Measurements from ENCODE around the gene ABCG4. TPM values are rescaled to one million over a fixed set of nuclear protein-coding genes. Genes with fewer than 3 reads are reported as not detected.
"Not testable (repeated sequence)": the region's sequence is repeated elsewhere in the genome, so short reads cannot be mapped to it uniquely, and the experiment has no call there.

Gene ABCG4
- total RNA-seq, 2 donors from 2014 or later = not detected

DNA sequence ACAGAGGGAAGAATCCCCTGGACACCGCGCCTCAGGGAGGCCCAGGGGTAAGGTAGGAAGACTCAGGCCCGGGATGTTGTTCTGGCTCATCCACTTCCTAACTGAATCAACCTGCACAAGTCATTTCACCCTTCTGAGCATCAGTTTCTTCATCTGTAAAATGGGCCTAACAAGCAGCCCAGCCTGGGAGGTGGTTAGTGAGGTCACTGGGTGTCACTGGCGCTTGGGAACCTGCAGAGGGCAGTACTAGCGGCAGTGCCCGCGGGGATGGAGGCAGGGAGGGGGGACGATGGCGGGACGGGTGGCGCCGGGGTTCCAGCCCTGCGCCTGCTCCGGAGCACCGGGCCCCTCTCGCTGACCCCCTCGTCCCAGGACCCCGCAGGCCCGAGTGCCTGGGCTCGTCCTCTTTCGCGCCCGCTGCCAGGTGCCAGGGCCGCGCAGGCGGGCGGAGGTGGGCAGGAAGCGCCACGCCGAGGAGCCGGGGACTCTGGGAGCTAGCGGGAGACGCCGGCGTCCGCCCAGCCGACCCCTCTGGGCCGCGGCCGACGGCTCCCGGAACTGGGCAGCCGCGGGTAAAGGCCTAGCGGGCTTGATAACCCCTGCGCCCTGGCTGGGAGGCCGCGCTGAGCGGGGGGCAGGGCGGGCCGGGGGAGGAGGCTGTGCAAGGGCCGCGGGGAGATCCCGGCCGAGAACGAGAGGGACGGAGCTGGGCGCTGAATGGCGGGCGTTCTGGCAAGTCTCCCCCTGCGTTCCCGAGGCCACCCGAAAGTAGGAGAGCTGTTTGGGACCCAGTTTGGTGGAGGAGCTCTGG, 19.8 kb downstream of the ABCG4 start, which contains the start of gene NLRX1:
Gene NLRX1 (plus strand): TSS at position 255 of the 811 bp plus-strand sequence. CDS start 2,679 bp downstream, outside the sequence.
- H3K4me1 Mint-ChIP-seq = peaks cover 14% of the 10 kb centered on the region
- DNase-seq (peak; percentile 70 to 75 (median 71)), ATAC-seq (peak; percentile 98)
- no peaks in the 10 kb centered on the region for H3K9me3 ChIP-seq (ENCODE audit: control insufficient read depth, low read length, poor library complexity, severe bottlenecking)
- H3K36me3 Mint-ChIP-seq (ENCODE audit: low read depth) = no peaks in the 10 kb centered on the region
- peak within 1 kb of the TSS; percentile 90 for H3K4me3 Mint-ChIP-seq
- no peaks in the 10 kb centered on the region for H3K27me3 Mint-ChIP-seq
- H3K27ac Mint-ChIP-seq = peak within 1 kb of the TSS; percentile 78

DNA sequence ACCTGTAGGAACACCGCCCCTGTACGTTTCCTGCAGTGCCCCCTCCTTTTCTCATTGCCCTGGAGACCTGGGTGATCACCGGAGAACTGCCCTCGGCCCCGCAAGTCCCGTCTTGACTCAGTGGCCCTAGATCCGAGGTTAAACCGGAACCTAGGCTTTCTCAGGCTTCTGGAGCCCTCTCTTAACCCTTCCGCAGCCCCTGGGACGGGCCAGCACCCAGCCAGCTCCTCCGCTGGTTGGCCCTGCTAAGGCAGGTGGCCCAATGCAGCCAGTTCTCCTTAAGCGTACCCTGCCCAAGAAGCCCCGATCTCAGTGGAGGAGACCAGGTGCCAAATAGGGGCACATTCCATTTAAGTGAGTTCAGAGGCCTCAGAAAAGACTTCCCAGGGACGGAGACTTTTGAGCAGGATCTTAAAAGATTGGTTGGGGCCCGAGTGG, 20.4 kb downstream of the ABCG4 start:
- no peaks in the 10 kb centered on the region for H3K27me3 Mint-ChIP-seq
- H3K4me3 Mint-ChIP-seq = peak overlapping the region; percentile 90
- DNase-seq (no peak), ATAC-seq (peak; percentile 31)
- peaks cover 14% of the 10 kb centered on the region for H3K4me1 Mint-ChIP-seq
- H3K36me3 Mint-ChIP-seq (ENCODE audit: low read depth) = no peaks in the 10 kb centered on the region
- no peaks in the 10 kb centered on the region for H3K9me3 ChIP-seq (ENCODE audit: control insufficient read depth, low read length, poor library complexity, severe bottlenecking)
- H3K27ac Mint-ChIP-seq = peak overlapping the region; percentile 78

DNA sequence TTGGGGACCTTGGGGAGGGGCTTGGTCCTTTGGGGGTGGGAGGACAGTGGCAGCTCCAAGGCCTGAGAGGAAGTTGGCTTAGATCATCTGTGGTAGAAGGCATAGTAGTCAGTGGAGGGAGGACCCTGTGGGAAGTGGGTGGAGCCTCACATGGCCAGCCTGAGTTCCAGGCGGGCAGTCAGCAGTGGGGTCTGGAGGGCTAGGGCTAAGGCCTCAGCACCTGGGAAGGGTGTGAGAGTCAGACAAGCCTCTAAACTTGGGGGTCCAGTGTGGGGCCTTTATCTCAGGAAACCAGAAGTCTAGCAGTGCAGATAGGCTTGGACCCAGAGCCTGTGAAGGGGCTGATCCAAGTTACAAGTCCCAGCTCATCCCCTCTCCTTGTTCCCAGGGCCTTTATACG, 23.7 kb downstream of the ABCG4 start:
- H3K4me1 Mint-ChIP-seq = peaks cover 14% of the 10 kb centered on the region
- H3K4me3 Mint-ChIP-seq = no peak overlapping the region
- no peak overlapping the region for H3K27ac Mint-ChIP-seq
- no peaks in the 10 kb centered on the region for H3K36me3 Mint-ChIP-seq (ENCODE audit: low read depth)
- H3K27me3 Mint-ChIP-seq = no peaks in the 10 kb centered on the region
- ATAC-seq (no peak), DNase-seq (no peak)
- H3K9me3 ChIP-seq (ENCODE audit: control insufficient read depth, low read length, poor library complexity, severe bottlenecking) = no peaks in the 10 kb centered on the region

DNA sequence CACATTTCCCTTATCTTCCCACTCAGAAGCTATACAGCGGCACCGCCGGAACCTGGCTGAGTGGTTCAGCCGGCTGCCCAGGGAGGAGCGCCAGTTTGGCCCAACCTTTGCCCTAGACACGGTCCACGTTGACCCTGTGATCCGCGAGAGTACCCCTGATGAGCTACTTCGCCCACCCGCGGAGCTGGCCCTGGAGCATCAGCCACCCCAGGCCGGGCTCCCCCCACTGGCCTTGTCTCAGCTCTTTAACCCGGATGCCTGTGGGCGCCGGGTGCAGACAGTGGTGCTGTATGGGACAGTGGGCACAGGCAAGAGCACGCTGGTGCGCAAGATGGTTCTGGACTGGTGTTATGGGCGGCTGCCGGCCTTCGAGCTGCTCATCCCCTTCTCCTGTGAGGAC, 24.6 kb downstream of the ABCG4 start:
- Mint-ChIP-seq H3K27ac (no peak overlapping the region), H3K4me1 (peaks cover 11% of the 10 kb centered on the region), H3K27me3 (no peaks in the 10 kb centered on the region), H3K4me3 (no peak overlapping the region), H3K36me3 (ENCODE audit: low read depth) (no peaks in the 10 kb centered on the region)
- no peak for ATAC-seq
- no peak for DNase-seq
- no peaks in the 10 kb centered on the region for H3K9me3 ChIP-seq (ENCODE audit: control insufficient read depth, low read length, poor library complexity, severe bottlenecking)

DNA sequence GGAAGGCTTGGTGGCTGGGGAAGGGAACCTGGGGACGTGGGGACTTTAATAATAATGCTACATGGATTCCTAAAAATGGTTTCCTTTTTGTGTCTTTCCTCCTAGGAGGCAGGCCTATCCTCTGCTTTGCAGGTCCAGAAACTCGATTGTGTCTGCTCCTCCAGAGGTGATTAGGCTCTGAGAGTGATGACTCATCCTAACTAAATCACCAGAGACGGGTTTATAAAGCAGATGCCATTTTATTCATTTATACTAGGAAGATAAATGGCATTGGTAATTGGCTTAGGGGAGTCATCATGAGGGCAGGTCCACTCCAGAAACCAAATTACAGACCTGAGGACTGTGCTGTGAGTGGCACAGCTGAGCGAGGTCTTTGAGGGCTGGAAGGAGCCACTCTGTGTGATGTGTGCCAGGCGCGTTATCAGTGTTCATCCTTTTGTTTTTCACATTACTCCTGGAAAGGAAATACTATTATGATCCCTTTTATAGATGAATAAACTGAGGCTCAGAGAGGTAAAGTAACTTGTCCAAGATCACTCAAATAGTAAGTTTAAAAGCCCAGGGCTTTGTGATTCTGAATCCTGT, 26.7 kb downstream of the ABCG4 start:
- Mint-ChIP-seq H3K4me1 (peaks cover 3% of the 10 kb centered on the region), H3K36me3 (ENCODE audit: low read depth) (no peaks in the 10 kb centered on the region), H3K27me3 (no peaks in the 10 kb centered on the region), H3K4me3 (no peak overlapping the region), H3K27ac (no peak overlapping the region)
- DNase-seq (no peak), ATAC-seq (no peak)
- no peaks in the 10 kb centered on the region for H3K9me3 ChIP-seq (ENCODE audit: control insufficient read depth, low read length, poor library complexity, severe bottlenecking)

DNA sequence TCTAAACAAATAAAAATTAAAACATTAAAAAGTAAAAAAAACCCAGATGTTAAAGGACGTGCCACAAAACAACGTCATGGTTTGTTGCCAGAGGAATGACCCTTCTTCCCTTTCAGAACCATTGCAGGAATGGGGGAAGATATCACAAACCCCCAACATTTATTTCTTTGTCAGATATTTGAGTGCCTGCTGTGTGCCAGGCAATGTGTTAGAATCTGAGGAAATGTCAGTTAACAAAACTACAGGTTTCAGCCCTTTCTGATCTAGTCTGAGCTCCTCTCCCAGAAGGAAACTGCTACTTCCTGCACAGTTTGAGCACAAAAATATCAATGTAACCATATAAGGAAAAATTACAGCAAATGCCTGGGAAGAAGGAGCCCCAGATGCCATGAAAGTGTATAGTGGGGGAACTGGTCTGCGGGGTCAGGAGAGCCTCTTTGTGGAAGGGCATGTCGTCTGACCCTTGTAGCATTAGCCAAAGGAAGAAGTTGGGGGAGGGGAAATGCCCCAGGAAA, 29.4 kb downstream of the ABCG4 start:
- Mint-ChIP-seq H3K27ac (no peak overlapping the region), H3K27me3 (no peaks in the 10 kb centered on the region), H3K36me3 (ENCODE audit: low read depth) (no peaks in the 10 kb centered on the region), H3K4me1 (peaks cover 3% of the 10 kb centered on the region), H3K4me3 (no peak overlapping the region)
- no peak for DNase-seq
- H3K9me3 ChIP-seq (ENCODE audit: control insufficient read depth, low read length, poor library complexity, severe bottlenecking) = no peaks in the 10 kb centered on the region
- no peak for ATAC-seq

DNA sequence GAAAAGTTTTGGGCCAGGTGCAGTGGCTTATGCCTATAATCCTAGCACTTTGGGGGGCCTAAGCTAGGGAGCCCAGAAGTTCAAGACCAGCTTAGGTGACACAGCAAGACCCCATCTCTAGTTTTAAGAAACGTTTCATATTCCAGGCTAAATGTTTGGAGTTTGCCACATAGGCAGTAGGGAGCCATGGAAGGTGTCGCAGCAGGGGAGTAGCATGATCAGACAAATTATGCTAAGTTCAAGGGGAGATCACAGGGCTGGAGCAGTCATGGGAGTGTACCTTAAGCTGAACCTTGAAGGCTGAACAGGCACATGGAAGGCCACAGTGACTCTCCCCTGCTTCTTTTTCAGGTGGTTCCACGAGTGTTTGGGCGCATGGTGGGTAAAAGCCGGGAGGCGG, 30.5 kb downstream of the ABCG4 start:
- Mint-ChIP-seq H3K36me3 (ENCODE audit: low read depth) (no peaks in the 10 kb centered on the region), H3K4me3 (no peak overlapping the region), H3K27ac (no peak overlapping the region), H3K27me3 (no peaks in the 10 kb centered on the region), H3K4me1 (peaks cover 3% of the 10 kb centered on the region)
- H3K9me3 ChIP-seq (ENCODE audit: control insufficient read depth, low read length, poor library complexity, severe bottlenecking) = no peaks in the 10 kb centered on the region
- DNase-seq (no peak), ATAC-seq (no peak)

DNA sequence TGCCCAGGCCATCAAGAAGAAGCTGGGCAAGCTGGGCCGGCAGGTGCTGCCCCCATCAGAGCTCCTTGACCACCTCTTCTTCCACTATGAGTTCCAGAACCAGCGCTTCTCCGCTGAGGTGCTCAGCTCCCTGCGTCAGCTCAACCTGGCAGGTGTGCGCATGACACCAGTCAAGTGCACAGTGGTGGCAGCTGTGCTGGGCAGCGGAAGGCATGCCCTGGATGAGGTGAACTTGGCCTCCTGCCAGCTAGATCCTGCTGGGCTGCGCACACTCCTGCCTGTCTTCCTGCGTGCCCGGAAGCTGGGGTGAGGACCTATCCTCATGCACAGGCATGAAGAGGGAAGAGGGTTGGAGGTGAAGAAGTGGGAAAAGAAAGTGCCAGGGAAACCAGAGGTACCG, 31.1 kb downstream of the ABCG4 start:
- Mint-ChIP-seq H3K4me3 (no peak overlapping the region), H3K4me1 (peaks cover 3% of the 10 kb centered on the region)
- ATAC-seq = no peak

DNA sequence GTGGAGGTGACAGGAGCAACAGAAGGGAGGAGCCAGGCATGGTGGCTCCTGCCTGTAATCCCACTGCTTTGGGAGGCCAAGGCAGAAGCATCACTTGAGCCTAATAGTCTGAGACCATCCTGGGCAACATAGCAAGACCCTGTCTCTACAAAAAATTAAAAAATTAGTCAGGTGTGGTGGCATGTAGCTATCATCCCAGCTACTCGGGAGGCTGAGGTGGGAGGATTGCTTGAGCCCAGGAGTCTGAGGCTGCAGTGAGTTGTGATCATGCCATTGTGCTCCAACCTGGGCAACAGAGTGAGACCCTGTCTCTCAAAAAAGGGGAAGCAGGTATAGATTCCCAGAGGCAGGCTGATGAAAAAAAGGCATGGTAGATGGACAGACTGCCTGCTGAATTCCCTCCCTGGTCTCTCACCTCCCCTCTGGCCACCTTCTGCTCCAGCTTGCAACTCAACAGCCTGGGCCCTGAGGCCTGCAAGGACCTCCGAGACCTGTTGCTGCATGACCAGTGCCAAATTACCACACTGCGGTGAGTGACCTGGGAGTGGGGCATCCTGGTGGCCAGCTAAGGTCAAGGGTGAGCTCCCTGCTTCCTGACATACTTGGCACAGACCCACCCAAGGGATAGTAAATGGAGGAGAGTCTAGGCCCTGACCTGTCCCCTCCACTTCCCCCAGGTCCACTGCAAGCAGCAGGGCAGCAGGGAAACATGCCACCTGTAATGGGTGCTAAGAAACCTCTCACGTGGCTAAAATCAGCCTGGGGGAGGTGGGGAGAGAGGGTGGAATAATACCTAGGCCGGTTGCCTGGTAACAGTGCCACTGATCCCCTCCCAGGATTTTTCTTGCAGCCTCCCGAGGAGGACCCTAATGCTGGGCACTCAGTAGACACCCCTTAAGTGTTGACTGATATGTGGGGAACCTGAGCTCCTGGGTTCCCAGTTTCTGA, 32.2 kb downstream of the ABCG4 start:
- Mint-ChIP-seq H3K27me3 (peaks cover under 1% of the 10 kb centered on the region), H3K4me1 (peaks cover 3% of the 10 kb centered on the region)
- H3K9me3 ChIP-seq (ENCODE audit: control insufficient read depth, low read length, poor library complexity, severe bottlenecking) = no peaks in the 10 kb centered on the region

More for the DNA sequence above, 31.1 kb downstream of the ABCG4 start:
- DNase-seq = no peak
- H3K27me3 Mint-ChIP-seq = no peaks in the 10 kb centered on the region
- H3K27ac Mint-ChIP-seq = no peak overlapping the region
- H3K9me3 ChIP-seq (ENCODE audit: control insufficient read depth, low read length, poor library complexity, severe bottlenecking) = no peaks in the 10 kb centered on the region
- H3K36me3 Mint-ChIP-seq (ENCODE audit: low read depth) = no peaks in the 10 kb centered on the region

DNA sequence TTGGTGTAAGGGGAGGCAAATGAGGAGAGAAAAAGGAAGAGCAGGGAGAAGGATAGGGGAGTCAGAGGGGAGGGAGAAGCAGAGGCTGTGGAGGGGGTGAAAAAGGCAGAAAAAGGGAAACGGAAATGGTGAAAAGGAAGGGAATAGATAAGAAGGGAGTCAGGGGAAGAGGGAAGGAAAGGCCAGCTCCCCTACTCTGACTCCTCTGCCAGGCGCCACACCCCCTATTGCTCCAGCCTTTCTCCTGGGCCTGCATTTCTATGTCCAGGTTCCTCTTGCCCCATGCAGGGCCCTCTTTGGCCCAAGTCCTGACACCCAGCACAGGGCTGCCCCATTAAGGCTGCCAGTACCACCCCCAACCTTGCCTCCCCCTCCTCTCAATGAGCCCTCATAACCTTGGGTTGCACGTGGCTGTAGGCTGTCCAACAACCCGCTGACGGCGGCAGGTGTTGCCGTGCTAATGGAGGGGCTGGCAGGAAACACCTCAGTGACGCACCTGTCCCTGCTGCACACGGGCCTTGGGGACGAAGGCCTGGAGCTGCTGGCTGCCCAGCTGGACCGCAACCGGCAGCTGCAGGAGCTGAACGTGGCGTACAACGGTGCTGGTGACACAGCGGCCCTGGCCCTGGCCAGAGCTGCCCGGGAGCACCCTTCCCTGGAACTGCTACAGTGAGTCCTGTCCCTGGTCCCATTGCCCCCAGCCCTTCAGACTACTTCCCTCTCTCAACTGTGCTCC, 33.0 kb downstream of the ABCG4 start:
- ATAC-seq (no peak), DNase-seq (no peak)
- peaks cover 8% of the 10 kb centered on the region for H3K27me3 Mint-ChIP-seq
- H3K4me1 Mint-ChIP-seq = peaks cover 3% of the 10 kb centered on the region
- H3K36me3 Mint-ChIP-seq (ENCODE audit: low read depth) = no peaks in the 10 kb centered on the region
- H3K9me3 ChIP-seq (ENCODE audit: control insufficient read depth, low read length, poor library complexity, severe bottlenecking) = no peaks in the 10 kb centered on the region
- H3K27ac Mint-ChIP-seq = no peak overlapping the region
- H3K4me3 Mint-ChIP-seq = no peak overlapping the region

More for the DNA sequence above, 32.2 kb downstream of the ABCG4 start:
- DNase-seq (no peak), ATAC-seq (no peak)
- Mint-ChIP-seq H3K27ac (no peak overlapping the region), H3K4me3 (no peak overlapping the region), H3K36me3 (ENCODE audit: low read depth) (no peaks in the 10 kb centered on the region)

DNA sequence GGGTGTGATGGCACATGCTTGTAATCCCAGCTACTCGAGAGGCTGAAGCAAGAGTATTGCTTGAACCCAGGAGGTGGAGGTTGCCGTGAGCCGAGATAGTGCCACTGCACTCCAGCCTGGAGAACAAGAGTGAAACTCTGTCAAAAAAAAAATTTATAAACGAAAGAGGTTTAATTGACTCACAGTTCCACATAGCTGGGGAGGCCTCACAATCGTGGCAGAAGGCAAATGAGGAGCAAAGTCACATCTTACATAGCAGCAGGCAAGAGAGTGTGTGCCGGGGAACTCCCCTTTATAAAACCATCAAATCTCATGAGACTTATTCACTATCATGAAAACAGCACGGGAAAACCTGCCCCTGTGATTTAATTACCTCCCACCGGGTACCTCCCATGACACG, 35.5 kb downstream of the ABCG4 start:
- H3K9me3 ChIP-seq (ENCODE audit: control insufficient read depth, low read length, poor library complexity, severe bottlenecking); ATAC-seq; H3K27ac Mint-ChIP-seq; H3K4me3 Mint-ChIP-seq; H3K27me3 Mint-ChIP-seq; H3K36me3 Mint-ChIP-seq (ENCODE audit: low read depth); H3K4me1 Mint-ChIP-seq; DNase-seq: not testable (repeated sequence)

DNA sequence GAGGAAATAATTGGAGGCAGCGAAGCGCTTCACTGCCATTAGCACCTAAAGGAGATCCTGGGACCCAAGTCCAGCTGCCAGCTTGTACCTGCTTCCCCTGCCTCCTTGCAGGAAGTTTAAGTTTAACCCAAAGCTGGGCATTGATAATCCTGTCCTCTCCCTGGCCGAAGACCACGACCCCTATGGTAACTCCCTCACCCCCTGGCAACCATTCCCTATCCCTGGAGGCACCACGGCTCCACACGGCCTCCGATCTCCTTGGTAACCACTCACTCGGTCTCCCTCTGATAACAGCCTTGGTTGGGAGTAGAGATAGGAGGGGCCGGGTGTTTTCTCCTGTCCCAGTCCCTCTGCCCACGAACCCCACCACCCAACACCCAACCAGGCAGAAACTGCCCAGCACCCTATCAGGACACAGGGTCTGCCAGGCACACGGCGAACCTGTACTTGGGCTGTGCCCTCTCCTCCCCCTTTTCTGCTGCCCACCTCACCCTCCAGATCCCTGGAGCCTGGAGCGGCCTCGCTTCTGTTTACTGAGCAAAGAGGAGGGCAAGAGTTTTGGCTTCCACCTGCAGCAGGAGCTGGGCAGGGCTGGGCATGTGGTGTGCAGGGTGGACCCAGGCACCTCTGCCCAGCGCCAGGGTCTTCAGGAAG, 37.3 kb downstream of the ABCG4 start:
- Mint-ChIP-seq H3K27me3 (peaks cover 8% of the 10 kb centered on the region), H3K27ac (no peak overlapping the region), H3K4me3 (no peak overlapping the region), H3K4me1 (no peaks in the 10 kb centered on the region), H3K36me3 (ENCODE audit: low read depth) (no peaks in the 10 kb centered on the region)
- H3K9me3 ChIP-seq (ENCODE audit: control insufficient read depth, low read length, poor library complexity, severe bottlenecking) = no peaks in the 10 kb centered on the region
- DNase-seq = no peak
- ATAC-seq = no peak

Measured in T-helper 17 cell (primary cell).